Prostate gland (tissue), 2 donors: Measurements from ENCODE around the gene PTPRD.

Experiments
- CTCF ChIP-seq, 4 experiments: fragments of 200-600 bp in 2 of 4; fragments of 450-650 bp in 2 of 4; sonication (generic) in 2 of 4; IDR thresholded peaks; 1 replicate in 3 of 4; 2 replicates in 1 of 4; pipeline ENCODE4 v1.5.1; 2016 to 2019; ENCODE audit warnings: antibody characterized with exemption in 4 of 4, mild to moderate bottlenecking in 2 of 4, moderate library complexity in 2 of 4
- POLR2A ChIP-seq: fragments of 450-650 bp; IDR thresholded peaks from one replicate; pipeline ENCODE4 v1.6.1; 2016; ENCODE audit warnings: antibody characterized with exemption, mild to moderate bottlenecking

- TF ChIP-seq CTCF (IDR thresholded peaks at IDR 0.05): no peak
- no peak for TF ChIP-seq POLR2A
These were observed 1873.9 kb downstream of the PTPRD start for GRCh38 chr9:8738945-8739344.
